Measurements from ENCODE around the gene SERPIND1. TPM values are rescaled to one million over a fixed set of nuclear protein-coding genes. Genes with fewer than 3 reads are reported as not detected.

SERPIND1 gene, protein sequence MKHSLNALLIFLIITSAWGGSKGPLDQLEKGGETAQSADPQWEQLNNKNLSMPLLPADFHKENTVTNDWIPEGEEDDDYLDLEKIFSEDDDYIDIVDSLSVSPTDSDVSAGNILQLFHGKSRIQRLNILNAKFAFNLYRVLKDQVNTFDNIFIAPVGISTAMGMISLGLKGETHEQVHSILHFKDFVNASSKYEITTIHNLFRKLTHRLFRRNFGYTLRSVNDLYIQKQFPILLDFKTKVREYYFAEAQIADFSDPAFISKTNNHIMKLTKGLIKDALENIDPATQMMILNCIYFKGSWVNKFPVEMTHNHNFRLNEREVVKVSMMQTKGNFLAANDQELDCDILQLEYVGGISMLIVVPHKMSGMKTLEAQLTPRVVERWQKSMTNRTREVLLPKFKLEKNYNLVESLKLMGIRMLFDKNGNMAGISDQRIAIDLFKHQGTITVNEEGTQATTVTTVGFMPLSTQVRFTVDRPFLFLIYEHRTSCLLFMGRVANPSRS
- total RNA-seq: under 1 TPM in 1 of 2 donors, not detected in 1; under 0.01 TPM

GRCh38 chr22:20773793-20774212 is at the start of gene SERPIND1:
SERPIND1 (plus strand) TSS chr22:20774113; CDS start chr22:20779313, 5,200 bp downstream.

Other genes with a start within 250 kb of the SERPIND1 start
- 10 to 100 TPM; 54.9 to 56.1 TPM for gene PI4KA, start 84.7 kb downstream of the SERPIND1 start, total RNA-seq
- 10 to 100 TPM; 12.4 to 14.7 TPM for gene SNAP29, start 84.9 kb downstream of the SERPIND1 start, total RNA-seq
- gene CRKL, start 143.3 kb downstream of the SERPIND1 start, total RNA-seq: 10 to 100 TPM; 30.3 to 47.6 TPM
- 1 to 10 TPM; 1.7 to 2.3 TPM for gene AIFM3, start 193.1 kb downstream of the SERPIND1 start, total RNA-seq
- gene LZTR1, start 208.2 kb downstream of the SERPIND1 start, total RNA-seq: 10 to 100 TPM; 47.0 to 63.3 TPM
- gene THAP7, start 228.0 kb downstream of the SERPIND1 start, total RNA-seq: 10 to 100 TPM; 31.0 to 32.6 TPM
- 1 to 10 TPM; 3.7 to 3.8 TPM for gene P2RX6, start 241.1 kb downstream of the SERPIND1 start, total RNA-seq